Fibroblast of skin of right biceps (primary cell): ENCODE measurements around the gene SMPD3.

Experiments
- DNase-seq: peaks from one replicate; pipeline ENCODE4 v3.0.0-alpha.2; 2013

SMPD3 gene

DNA sequence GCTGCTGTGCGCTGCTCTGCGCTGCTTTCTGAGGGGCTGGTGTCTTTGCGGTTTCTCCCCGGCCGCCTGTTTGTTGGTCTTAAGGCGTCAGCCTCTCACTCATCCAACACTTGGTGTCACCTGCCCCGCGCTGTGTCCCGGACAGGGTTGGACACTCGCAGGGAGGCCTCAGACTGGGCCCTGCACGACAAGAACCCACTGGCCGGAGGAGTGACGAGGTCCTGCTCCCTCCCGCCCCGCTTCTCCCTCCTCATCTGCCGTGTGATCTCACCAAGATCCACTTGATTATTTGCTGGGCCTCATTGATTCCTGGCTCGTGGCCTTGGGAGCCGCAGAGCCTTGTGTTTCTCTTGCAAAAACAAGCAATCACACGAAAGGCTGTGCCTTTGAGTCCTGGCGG, 80.9 kb downstream of the SMPD3 start:
- DNase-seq = no peak

DNA sequence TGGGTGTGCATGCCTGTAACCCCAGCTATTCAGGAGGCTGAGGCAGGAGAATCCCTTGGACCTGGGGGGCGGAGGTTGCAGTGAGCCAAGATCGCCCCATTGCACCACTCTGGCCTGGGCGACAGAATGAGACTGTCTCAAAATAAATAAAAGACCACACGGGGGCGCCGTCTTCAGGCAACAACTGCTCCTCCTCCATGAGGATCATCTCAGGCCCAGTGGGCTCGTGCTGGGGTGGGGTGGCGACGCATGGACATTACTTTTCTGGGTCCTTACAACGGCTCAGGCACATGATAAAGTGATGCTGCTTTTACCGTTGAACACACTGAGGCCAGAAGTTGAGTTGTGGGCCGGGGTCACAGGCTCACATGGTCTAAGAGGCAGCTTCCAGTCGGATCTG, 81.3 kb downstream of the SMPD3 start:
- peak; percentile 17 for DNase-seq

- no peak for DNase-seq
Measured at GRCh38 chr16:68366062-68366461, 82.2 kb downstream of the SMPD3 start.

DNA sequence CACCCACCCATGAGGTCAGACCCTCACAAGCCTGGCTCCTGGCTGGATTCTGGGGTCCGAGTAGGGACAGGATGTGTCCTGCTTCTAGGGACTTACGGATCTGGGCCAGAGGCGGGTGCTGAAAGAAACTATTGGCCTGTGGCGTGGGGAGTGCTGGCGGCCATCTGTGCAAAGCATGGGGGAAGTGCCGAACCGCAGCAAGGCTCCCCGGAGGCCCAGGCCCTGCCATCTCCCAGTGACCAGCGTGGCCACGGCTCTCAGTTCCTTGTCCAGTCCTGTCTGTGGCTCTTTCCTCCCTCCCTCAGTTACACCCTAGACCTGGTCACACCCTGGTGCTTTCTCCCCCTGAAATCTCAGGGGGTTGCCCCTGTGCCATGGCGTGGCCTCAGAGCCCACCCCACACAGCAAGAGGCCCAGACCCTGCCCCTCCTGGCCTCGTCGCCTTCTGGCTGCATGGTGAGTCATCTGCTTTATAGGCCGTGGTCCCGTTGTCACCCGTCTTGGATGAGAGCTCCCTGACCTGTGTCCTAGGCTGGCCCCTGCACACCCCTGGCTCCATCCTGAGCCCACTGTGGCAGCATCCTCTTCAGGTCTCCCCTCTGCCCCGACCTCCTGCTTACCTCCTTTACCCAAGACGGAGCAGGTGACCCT, 83.0 kb downstream of the SMPD3 start:
- DNase-seq = no peak

- peak; percentile 10 for DNase-seq
Measured at GRCh38 chr16:68364561-68364998, 83.7 kb downstream of the SMPD3 start.

- DNase-seq = no peak
Measured at GRCh38 chr16:68363658-68364521, 84.4 kb downstream of the SMPD3 start.

GRCh38 chr16:68362947-68363657, 85.2 kb downstream of the SMPD3 start:
- DNase-seq = no peak

GRCh38 chr16:68362262-68362913, 85.9 kb downstream of the SMPD3 start:
- no peak for DNase-seq

DNA sequence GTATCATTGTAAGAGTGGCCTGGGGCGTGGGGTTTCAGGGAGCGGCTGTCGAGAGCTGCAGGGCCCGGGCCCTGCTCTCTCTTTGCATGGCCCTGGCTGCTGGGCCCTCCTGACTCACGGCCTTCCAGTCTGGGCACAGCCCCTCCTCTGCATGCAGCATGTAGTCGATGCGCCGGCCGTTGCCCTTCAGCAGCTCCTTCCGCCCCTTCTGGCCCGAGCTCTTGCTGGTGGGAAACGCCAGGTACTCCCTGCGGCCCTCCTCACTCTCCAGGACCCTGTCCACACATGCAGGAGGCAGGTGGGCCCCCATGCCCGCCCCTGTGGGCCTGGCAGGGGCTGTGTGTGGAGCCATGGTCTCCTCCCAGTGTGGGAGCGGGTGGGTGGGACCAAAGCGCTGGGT, 86.8 kb downstream of the SMPD3 start:
- no peak for DNase-seq

GRCh38 chr16:68360956-68361355, 87.4 kb downstream of the SMPD3 start:
- DNase-seq = no peak

DNA sequence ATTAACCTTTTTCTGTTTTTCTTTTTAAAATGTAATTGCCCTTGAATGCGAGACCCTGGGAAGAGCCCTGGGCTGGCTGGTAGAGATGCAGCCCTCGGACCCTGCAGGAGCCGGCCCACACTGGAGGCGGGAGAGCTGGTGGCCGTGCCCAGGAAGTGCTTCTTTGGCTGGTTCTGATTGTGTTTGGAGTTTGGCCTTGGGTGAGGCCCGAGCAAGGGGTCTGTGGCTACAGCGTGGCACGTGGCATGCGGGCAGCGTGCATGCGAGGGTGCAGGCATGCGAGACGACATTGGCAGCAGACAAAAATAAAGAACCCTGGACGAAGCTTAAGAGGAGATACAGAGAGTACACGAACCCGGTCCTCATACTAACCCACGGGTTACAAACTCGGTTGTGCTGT, 87.8 kb downstream of the SMPD3 start:
- DNase-seq = no peak

DNA sequence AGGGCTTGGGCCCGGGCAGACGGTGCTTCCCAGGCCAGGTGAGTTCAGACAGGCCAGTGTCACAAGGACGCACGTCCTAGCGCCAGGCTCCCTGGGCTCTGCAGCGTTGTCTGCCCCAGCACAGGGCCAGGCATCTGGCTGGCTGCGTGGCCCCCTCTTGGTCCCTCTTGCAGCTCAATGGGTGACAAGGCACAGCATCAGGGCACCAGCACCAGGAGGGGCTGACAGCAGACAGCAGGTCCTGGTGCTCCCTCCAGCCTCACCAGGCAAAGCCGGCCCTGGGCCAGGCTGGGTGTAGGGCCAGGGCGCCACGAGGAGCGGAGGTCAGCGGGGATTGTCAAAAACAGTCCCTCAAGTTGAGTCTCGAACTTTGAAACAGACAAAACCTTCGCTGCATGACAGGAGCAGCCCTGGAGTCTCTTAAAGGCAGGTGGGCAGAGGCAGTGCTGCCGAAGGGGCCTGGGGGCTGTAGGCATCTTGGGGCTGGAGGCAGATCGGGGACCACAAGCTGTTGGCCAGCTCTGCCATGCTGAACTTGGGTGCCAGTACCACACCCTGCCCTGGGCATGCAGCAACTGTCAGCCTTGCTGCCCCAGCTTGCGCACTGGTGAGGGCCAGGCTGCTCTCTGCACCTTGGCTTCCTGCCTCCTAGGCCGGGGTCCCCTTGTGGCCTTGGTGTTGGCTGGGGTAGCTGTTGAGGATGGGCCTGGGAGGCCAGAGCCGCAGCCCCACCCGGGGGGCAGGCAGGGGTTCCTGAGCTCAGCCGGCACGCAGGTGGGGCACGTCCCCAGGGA, 88.7 kb downstream of the SMPD3 start:
- no peak for DNase-seq

GRCh38 chr16:68358951-68359350, 89.4 kb downstream of the SMPD3 start:
- DNase-seq = no peak

DNA sequence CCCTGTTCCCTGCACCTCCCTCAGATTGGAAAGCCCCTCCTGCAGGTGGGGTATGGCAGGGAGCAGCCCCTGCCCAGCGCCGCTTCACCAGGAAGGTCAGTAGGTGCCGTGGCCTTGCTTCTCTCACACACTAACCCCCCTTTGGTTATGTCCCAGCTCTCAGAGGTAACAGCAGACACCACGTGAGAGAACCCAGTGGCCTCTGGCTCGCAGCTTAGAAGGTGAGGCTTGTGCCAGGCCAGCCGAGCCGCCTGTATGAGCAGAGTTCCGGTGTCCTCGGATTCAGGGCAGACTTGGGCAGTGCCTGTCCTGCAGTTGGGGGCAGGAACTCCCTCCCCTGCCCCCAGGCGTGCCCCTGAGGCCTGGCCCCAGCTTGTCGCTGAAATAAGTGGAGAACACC, 90.4 kb downstream of the SMPD3 start:
- DNase-seq = no peak

DNA sequence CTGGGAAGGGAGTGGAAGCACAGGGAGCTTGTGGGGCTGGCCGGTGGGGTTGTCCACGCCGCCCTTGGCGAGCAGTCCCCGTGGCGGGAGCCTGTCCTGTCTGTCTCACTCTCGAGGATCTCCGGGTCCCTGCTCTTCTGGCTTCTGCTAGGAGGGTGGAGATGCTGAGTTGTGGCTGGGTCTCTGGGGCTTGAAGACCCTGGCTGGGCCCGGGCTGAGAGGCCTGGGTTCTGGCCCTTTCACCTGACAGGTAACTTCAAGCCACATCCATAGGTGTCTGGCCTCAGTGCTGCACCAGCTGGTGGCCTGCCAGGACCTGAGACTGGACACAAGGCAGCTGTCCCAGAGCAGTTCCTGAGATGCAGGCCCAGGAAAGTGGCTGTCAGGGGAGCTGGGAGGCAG, 90.8 kb downstream of the SMPD3 start:
- DNase-seq = no peak

GRCh38 chr16:68356919-68357286, 91.4 kb downstream of the SMPD3 start:
- no peak for DNase-seq

DNA sequence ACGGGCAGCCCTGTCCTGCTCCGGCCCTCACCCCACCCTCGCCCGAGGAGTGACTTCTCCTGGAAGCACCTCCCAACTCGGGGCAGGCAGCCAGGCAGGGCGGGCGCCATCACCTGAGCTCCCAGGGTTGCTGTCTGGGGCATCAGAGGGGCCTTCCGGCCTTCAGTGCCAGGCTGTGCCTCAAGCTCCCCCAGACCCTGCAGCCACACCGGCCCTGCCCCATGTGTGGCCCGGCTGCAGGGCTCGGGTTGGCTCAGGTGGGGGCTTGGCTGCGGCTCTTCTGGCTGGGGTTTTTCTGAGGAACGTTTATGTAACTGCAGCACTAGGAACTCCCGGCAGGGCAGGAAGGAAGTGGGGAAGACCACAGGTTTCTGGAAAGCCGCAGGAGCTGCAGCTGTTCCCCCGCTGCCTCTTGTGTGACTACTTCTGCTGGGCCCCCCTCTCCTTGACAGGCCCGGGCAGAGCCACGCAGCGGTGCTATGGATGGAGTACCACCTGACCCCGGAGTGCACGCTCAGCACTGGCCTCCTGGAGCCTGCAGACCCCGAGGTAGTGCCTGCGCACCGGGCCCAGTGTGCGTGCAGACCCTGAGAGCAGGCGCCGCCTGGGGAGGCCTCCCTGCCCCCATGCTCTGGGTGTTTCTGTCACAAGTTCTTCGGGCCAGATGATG, 91.9 kb downstream of the SMPD3 start:
- DNase-seq = no peak

DNA sequence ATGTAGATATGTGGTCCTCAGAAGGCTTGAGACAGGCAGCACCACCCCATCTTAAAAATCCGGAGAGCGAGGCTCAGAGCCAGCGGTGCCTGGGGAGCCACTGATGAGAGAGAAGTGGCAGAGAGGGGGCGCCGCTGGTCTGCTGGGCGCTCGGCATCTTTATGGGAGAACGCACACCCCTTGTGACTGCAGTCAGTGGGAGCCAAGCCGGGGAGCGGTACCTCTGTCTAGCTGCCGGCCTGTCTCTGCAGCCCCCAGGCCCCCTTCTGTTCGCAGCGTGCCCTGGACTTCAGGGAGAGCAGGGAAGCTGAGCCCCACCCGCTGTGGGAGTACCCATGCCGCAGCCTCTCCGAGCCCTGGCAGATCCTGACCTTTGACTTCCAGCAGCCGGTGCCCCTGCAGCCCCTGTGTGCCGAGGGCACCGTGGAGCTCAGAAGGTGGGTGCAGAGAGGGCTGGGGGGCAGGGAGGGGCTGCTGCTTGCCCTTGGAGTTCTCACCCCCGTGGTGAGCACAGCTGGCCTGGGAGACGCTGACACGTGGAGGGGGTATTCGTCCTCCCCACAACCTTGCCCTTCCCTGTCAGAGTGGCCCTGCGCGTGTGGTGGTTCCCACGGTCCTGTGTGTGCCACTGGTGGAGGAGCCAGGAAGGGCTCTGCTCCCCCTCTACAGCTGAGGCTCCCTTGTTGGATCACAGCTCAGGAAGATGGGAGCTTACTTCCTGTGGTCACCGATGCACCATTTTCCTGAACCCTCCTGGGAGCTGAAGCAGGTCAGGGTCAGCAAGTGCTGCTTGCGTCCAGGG, 92.7 kb downstream of the SMPD3 start:
- no peak for DNase-seq

- DNase-seq = no peak
Measured at GRCh38 chr16:68354816-68355215, 93.5 kb downstream of the SMPD3 start.

- no peak for DNase-seq
Measured at GRCh38 chr16:68353366-68353765, 94.9 kb downstream of the SMPD3 start.

DNA sequence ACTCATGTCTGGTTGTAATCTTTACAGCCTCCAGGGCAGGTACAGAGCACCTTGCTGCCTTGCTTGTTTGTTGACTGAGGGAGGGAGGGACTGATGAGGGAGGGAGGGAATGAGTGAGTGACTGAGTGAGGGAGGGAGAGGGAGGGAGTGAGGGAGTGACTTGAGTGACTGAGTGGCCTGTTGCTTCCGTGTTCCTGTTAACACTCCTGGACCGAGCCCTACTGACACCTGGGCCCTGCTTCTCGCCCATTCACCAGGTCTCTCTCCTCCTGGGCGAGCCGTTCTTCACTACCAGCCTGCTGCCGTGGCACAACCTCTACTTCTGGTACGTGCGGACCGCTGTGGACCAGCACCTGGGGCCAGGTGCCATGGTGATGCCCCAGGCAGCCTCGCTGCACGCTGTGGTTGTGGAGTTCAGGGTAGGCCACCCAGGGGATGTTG, 96.3 kb downstream of the SMPD3 start:
- no peak for DNase-seq
